M059J (cell line): Measurements from ENCODE around the gene EML4. TPM values are rescaled to one million over a fixed set of nuclear protein-coding genes. Genes with fewer than 3 reads are reported as not detected.
"Not testable (repeated sequence)": the region's sequence is repeated elsewhere in the genome, so short reads cannot be mapped to it uniquely, and the experiment has no call there.

ENCODE experiments used
- DNase-seq: peaks from one replicate; pipeline ENCODE4 v3.0.0-alpha.2; 2012; ENCODE audit warnings: low read depth
- total RNA-seq: library from RNA; depleted of rRNA; stranded (reverse); fragments of >200 nt; shearing (Covaris generic); gene quantifications from 2 replicates; pipeline ENCODE4 v1.2.3, GENCODE V29; 2014

The EML4 gene
- total RNA-seq, 1 experiment from 2014 or later = 36.7 TPM

DNA sequence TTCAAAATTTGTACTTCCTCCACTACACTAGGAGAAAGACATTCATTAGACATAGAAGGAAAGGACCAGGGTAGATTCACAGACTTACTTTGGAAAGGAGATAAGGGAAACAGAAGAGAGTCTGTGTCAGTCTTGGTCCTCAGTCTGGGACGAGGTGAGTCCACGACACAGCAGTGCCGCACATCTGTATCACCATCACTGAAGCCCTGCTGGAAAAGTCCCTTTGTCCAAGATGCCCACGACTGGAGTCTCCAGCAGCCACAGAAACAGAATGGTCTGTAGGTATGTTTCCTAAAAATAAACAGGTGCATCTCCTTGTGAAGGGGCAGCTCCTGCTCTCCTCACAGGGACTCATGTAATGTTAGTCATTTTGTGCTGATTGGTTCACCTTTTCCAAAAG is 164.4 kb downstream of the EML4 start:
- no peak for DNase-seq

- no peak for DNase-seq
Measured at GRCh38 chr2:42334220-42334619, 165.1 kb downstream of the EML4 start.

DNA sequence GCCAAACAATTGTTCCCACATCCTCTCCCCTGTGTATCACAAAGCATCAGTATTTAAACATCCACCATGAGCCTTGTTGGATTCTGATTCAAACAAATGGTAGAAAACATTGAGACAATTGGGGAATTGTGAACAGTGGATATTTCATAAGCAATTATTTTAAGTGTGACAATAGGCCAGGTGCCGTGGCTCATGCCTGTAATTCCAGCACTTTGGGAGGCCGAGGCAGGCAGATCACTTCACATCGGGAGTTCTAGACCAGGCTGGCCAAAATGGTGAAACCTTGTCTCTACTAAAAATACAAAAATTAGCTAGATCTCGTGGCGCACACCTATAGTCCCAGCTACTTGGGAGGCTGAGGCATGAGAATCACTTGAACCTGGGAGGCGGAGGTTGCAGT is 165.7 kb downstream of the EML4 start:
- DNase-seq = not testable (repeated sequence)

DNA sequence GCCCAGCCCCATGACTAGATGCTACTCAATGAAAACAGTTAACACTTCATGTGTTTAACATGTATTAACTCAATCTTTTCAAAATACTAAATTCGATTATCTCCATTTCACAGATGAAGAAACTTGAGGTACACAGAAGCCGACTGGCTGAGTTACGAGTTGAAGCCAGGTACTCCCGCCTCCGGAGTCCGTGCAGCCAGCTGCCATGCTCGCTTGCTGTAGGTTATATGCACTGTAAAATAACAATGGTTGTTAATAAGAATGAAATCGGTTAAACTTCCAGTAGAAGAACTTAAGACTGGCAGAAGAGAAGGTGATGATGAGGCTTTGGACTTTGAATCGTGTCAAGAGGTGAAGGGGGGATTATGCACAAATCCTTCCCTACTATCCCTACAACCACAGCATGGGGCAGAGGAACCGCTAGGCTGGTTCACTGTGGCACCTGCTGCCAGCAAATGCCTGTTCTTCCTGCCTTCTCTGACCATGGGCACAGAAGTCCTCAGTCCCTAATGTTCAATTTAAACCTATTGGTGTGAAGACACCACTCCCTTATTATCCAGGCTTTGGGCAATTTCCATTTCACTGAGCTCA is 166.5 kb downstream of the EML4 start:
- no peak for DNase-seq

DNA sequence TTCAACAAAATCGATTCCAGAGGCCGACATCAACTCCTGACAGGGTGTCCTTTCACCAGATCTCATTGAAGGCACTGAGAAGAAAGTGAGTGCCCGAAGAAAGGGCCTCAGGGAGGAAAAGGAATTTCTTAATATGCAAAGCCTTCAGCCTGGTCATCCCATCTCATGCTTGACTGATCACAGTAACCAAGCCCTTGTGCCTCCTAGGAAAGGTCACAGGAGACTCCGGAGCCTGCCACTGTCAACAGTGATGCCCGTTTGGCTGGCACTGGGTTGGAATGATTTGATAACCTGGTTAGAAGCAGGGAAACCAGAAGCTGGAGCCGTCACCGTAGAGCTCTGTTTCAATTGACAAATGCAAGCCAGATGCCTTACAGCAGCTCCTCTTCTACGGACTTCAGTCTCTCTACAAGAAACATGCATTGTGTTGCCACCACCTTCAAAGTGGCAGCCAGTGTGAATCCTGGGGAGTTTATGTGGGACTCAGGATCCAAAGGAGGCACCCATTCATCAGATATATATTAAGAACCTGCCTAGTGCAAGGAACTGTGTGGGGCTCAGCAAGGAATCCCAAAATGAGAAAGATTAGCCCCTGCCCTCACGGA is 167.3 kb downstream of the EML4 start:
- peak; percentile 14 for DNase-seq

- no peak for DNase-seq
Measured at GRCh38 chr2:42337356-42337820, 168.2 kb downstream of the EML4 start.

- DNase-seq = no peak
Measured at GRCh38 chr2:42337846-42338566, 168.9 kb downstream of the EML4 start.

DNA sequence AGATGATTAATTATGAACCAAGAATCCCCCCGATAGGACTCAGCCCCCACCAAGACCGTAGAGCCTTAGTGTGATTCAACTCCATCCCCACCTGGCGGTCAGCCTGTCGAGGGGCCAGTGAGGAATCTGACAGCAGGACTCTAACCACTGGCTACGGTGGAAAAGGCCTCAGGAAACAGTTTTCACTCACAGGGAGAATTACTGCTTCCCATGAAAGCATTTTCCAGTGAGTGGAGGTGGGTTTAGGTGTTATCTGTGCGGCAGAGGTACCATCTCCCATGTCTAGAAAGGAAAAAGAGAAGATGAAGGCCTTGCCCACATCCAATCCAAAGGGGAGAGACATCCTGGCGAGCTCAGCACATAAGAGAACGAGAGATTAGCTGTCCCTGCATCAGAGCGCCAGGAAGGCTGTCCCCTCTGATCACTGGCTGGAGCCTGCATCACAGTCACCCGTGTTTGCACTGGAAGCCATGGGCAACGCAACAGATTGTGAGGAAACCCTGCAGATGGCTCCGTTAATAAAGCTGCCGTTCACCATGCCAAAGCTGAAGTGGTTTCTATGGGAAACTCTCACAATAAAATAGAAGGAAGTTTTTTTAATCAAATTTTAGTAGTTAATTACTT is 169.5 kb downstream of the EML4 start:
- no peak for DNase-seq

GRCh38 chr2:42339191-42339912 is 170.2 kb downstream of the EML4 start:
- no peak for DNase-seq

- no peak for DNase-seq
Measured at GRCh38 chr2:42340045-42340937, 171.1 kb downstream of the EML4 start.

- no peak for DNase-seq
Measured at GRCh38 chr2:42340938-42341636, 171.9 kb downstream of the EML4 start.

DNA sequence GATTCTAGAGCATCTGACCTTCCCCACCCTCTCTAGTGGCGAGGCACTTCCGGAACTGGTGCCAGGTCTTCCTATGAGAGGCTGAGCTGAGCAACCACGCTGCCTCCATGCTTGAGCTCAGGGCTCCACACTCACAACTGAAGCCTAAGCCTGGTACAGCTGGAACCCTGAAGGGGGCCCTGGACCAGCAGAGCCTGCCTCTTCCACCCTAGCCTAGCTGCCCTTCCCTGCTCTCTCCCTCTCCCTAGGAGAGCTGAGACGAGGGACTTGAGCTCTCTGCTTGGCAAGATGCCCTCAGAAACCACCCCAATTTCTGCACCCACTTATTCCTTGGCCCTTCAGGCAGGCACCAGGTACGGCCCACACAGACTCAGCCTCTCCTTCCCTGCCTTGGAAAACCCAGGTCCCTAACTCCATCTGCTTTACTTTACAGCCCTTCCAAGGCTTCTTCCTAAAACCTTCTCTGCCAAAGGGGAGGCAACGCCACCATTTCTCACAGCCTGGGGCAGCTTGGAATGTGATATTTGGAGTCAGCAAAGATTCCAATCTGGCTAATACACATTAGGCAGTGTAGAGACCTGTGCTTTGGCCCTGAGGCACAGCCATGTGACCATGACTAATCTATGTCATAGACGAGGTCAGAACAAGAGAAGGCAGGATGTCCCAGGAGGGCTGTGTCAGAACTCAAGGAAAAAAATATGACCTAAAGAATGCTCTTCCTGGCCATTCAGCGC is 173.1 kb downstream of the EML4 start:
- peak; percentile 95 for DNase-seq

DNA sequence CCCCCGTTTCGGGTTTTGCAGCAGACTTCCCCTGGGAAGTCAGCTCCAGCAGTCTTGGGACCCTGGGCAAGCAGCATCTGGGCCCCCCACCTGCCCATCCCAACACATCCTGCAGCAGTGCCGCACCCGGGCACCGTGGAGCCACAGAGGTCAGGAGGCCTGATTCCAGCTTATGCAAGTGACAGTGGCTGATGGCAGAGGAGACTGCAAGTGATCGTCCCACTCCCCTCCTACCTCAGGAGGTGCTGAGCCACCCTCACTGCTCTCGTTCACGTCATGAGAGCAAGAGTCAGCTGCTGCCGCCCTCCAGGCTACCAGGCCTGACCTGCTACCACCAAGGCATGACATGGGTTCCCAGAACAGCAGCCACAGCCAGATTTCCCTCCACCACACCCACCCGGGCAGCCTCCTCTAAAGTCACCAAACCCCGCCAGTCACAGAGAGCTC is 173.7 kb downstream of the EML4 start:
- DNase-seq = no peak

- DNase-seq = peak; percentile 31
Measured at GRCh38 chr2:42345986-42346385, 176.8 kb downstream of the EML4 start.

DNA sequence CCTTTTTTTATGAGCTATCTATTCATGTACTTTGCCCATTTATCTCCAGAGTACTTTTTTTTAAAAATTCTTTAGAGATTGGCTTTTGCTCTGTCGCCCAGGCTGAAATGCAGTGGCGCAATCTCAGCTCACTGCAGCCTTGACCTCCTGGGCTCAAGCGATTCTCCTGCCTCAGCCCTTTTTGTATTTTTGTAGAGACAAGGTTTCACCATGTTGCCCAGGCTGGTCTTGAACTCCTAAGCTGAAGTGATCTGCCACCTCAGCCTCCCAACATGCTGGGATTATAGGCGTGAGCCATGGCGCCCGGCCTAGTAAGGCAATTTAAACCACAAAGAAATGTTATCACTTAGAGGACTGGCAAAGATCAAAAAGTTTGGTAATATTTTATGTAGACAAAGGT is 177.7 kb downstream of the EML4 start:
- not testable (repeated sequence) for DNase-seq

DNA sequence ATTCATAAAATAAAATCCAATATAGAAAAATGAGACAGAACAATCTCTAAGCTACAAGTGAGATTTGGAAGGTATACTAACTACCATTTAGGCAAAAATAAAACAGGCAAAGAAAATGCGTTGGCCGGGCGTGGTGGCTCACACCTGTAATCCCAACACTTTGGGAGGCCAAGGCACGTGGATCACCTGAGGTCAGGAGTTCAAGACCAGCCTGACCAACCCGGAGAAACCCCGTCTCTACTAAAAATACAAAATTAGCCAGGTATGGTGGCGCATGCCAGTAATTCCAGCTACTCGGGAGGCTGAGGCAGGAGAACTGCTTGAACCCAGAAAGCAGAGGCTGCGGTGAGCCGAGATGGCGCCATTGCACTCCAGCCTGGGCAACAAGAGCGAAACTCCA is 178.4 kb downstream of the EML4 start:
- not testable (repeated sequence) for DNase-seq

DNA sequence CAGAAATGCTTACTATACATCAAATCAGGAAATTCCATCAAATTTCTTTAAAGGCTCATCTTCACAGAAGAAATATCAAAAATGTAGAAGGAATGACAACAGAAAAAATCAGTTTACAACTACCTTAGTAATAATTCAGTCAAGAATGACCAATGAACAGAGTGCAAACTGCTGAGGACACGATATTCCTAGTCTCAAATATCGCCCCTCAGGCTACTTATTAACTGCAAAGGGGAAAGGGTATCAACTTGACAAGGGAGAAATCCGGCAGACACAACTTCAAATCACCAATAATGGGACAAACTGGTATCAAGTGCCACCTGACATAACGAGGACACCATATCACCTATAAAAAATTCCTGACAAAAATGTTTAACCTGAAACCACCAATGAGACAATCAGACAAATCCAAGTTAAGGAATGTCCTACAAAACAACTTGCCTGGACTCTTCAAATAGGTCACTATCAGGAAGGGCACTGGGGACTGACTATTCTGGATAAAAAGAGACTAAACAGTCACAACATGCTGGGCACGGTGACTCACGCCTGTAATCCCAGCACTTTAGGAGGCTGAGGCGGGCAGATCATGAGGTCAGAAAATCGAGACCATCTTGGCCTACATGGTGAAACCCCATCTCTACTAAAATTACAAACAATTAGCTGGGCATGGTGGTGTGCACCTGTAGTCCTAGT is 179.1 kb downstream of the EML4 start:
- no peak for DNase-seq

- DNase-seq = no peak
Measured at GRCh38 chr2:42350434-42351063, 181.4 kb downstream of the EML4 start.
